ENCODE results near the gene SAP30BP. TPM values are rescaled to one million over a fixed set of nuclear protein-coding genes. Genes with fewer than 3 reads are reported as not detected.

SAP30BP gene
- total RNA-seq, 1 donor from 2014 or later = 75.8 TPM

DNA sequence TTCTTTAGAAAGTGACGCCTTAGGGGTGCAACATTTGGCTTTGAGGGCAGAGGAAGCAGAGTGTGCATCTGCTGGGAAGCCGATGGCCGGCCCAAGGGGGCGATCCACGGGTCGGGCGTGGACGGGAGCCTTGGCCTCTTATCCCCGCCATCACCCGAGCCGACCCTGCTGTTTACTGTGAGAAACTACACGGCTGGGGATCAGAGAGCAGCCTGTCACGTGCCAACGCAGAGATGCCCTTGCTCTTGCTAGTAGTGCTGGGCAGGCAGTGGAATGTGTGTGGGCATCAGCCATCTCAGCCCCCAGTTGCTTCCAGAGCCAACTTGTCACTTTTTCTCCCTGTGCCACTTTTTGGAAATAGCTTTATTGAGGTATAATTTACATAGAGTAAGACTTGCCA is 27.4 kb downstream of the SAP30BP start:
- Histone ChIP-seq H3F3A (ENCODE audit: low read depth) (peaks cover 31% of the 10 kb centered on the region), H3K9ac (no peak overlapping the region), H3K36me3 (no peaks in the 10 kb centered on the region), H3K4me1 (peaks cover 30% of the 10 kb centered on the region), H3K4me2 (peak overlapping the region; percentile 74), H4K20me1 (ENCODE audit: low read depth) (peaks cover 81% of the 10 kb centered on the region), H2AFZ (replicated peaks) (no peak overlapping the region), H3K27ac (peak overlapping the region; percentile 90), H3K4me3 (no peak overlapping the region), H3K9me3 (ENCODE audit: low read depth) (no peaks in the 10 kb centered on the region), H3K27me3 (no peaks in the 10 kb centered on the region), H3K79me2 (ENCODE audit: low read depth) (peaks cover 36% of the 10 kb centered on the region)
- peaks cover 3% of the 10 kb centered on the region for H3K27me3 Mint-ChIP-seq (ENCODE audit: insufficient read depth, low read depth)
- peak overlapping the region; percentile 82 for H3K27ac Mint-ChIP-seq
- H3K9me3 Mint-ChIP-seq = no peaks in the 10 kb centered on the region
- peaks cover 21% of the 10 kb centered on the region for H3K36me3 Mint-ChIP-seq
- no peak for TF ChIP-seq EZH2 (IDR thresholded peaks at IDR 0.05)
- TF ChIP-seq, protein P1, sequence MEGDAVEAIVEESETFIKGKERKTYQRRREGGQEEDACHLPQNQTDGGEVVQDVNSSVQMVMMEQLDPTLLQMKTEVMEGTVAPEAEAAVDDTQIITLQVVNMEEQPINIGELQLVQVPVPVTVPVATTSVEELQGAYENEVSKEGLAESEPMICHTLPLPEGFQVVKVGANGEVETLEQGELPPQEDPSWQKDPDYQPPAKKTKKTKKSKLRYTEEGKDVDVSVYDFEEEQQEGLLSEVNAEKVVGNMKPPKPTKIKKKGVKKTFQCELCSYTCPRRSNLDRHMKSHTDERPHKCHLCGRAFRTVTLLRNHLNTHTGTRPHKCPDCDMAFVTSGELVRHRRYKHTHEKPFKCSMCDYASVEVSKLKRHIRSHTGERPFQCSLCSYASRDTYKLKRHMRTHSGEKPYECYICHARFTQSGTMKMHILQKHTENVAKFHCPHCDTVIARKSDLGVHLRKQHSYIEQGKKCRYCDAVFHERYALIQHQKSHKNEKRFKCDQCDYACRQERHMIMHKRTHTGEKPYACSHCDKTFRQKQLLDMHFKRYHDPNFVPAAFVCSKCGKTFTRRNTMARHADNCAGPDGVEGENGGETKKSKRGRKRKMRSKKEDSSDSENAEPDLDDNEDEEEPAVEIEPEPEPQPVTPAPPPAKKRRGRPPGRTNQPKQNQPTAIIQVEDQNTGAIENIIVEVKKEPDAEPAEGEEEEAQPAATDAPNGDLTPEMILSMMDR (IDR thresholded peaks at IDR 0.05) = peak; percentile 18
- no peak for DNase-seq (ENCODE audit: low spot score)
- H3K4me3 Mint-ChIP-seq = no peak overlapping the region
- H3K4me1 Mint-ChIP-seq = peaks cover 43% of the 10 kb centered on the region

GRCh38 chr17:75695141-75695829 is 28.1 kb downstream of the SAP30BP start:
- Mint-ChIP-seq H3K4me1 (peaks cover 43% of the 10 kb centered on the region), H3K36me3 (peaks cover 21% of the 10 kb centered on the region), H3K4me3 (no peak overlapping the region), H3K27ac (peak overlapping the region; percentile 42), H3K9me3 (no peaks in the 10 kb centered on the region), H3K27me3 (ENCODE audit: insufficient read depth, low read depth) (peaks cover 3% of the 10 kb centered on the region)
- Histone ChIP-seq H3K36me3 (no peaks in the 10 kb centered on the region), H4K20me1 (ENCODE audit: low read depth) (peaks cover 73% of the 10 kb centered on the region), H3K4me1 (peaks cover 30% of the 10 kb centered on the region), H3F3A (ENCODE audit: low read depth) (peaks cover 31% of the 10 kb centered on the region), H3K9ac (no peak overlapping the region), H3K27me3 (no peaks in the 10 kb centered on the region), H3K4me3 (no peak overlapping the region), H3K4me2 (no peak overlapping the region), H3K27ac (no peak overlapping the region), H2AFZ (replicated peaks) (no peak overlapping the region), H3K9me3 (ENCODE audit: low read depth) (no peaks in the 10 kb centered on the region), H3K79me2 (ENCODE audit: low read depth) (peaks cover 29% of the 10 kb centered on the region)
- TF ChIP-seq, protein P1 (IDR thresholded peaks at IDR 0.05) = no peak
- TF ChIP-seq EZH2 (IDR thresholded peaks at IDR 0.05) (no peak), EZH2phosphoT487 (IDR thresholded peaks at IDR 0.05) (no peak)
- DNase-seq (ENCODE audit: low spot score) = no peak

- Histone ChIP-seq H3K27ac (no peak overlapping the region), H3K9me3 (ENCODE audit: low read depth) (no peaks in the 10 kb centered on the region), H3K36me3 (no peaks in the 10 kb centered on the region), H3K4me1 (peaks cover 30% of the 10 kb centered on the region), H3F3A (ENCODE audit: low read depth) (peaks cover 31% of the 10 kb centered on the region), H3K27me3 (no peaks in the 10 kb centered on the region), H2AFZ (replicated peaks) (no peak overlapping the region), H3K4me2 (no peak overlapping the region), H4K20me1 (ENCODE audit: low read depth) (peaks cover 68% of the 10 kb centered on the region), H3K4me3 (no peak overlapping the region), H3K79me2 (ENCODE audit: low read depth) (peaks cover 23% of the 10 kb centered on the region), H3K9ac (no peak overlapping the region)
- H3K9me3 Mint-ChIP-seq = no peaks in the 10 kb centered on the region
- peaks cover 3% of the 10 kb centered on the region for H3K27me3 Mint-ChIP-seq (ENCODE audit: insufficient read depth, low read depth)
- H3K4me1 Mint-ChIP-seq = peaks cover 42% of the 10 kb centered on the region
- TF ChIP-seq EZH2phosphoT487 (IDR thresholded peaks at IDR 0.05) (no peak), EZH2 (IDR thresholded peaks at IDR 0.05) (no peak)
- TF ChIP-seq, protein P1 (IDR thresholded peaks at IDR 0.05) = no peak
- DNase-seq (ENCODE audit: low spot score) = no peak
- H3K36me3 Mint-ChIP-seq = peaks cover 21% of the 10 kb centered on the region
- H3K4me3 Mint-ChIP-seq = no peak overlapping the region
- no peak overlapping the region for H3K27ac Mint-ChIP-seq
These were observed 28.7 kb downstream of the SAP30BP start for GRCh38 chr17:75695830-75696271.

All from neural progenitor cell (in vitro differentiated cells).